HepG2 (cell line): ENCODE results near the gene ATP2C2.

Experiments used
- NFYB ChIP-seq: sonication (generic); formaldehyde crosslinking; IDR thresholded peaks from 2 replicates; pipeline ENCODE4 v1.4.0; 2020; ENCODE audit warnings: missing genetic modification reagents
- RAD21 ChIP-seq: fragments of 450-650 bp; formaldehyde crosslinking; IDR thresholded peaks from 2 replicates; pipeline ENCODE4 v1.5.0; 2020; ENCODE audit warnings: mild to moderate bottlenecking
- ZNF207 ChIP-seq: fragments of 450-650 bp; IDR thresholded peaks from 2 replicates; pipeline ENCODE4 v1.6.1; 2016; ENCODE audit warnings: antibody characterized with exemption, borderline replicate concordance
- ZNF335 ChIP-seq: sonication (generic); formaldehyde crosslinking; IDR thresholded peaks from 2 replicates; pipeline ENCODE4 v1.4.0; 2020; ENCODE audit warnings: missing genetic modification reagents
- ZNF75D ChIP-seq: sonication (generic); formaldehyde crosslinking; IDR thresholded peaks from 2 replicates; pipeline ENCODE4 v1.8.1; 2023; ENCODE audit warnings: missing genetic modification reagents, mild to moderate bottlenecking, borderline replicate concordance
- ZSCAN12 ChIP-seq: sonication (generic); formaldehyde crosslinking; IDR thresholded peaks from 2 replicates; pipeline ENCODE4 v1.9.0; 2021; ENCODE audit warnings: mild to moderate bottlenecking, missing genetic modification reagents
- TF ChIP-seq, protein P1 (sequence below): sonication (generic); formaldehyde crosslinking; IDR thresholded peaks from 2 replicates; pipeline ENCODE4 v1.4.0; 2020; ENCODE audit warnings: missing genetic modification reagents
- TF ChIP-seq, protein P2 (sequence below): sonication (generic); formaldehyde crosslinking; IDR thresholded peaks from 2 replicates; pipeline ENCODE4 v1.5.0; 2020; ENCODE audit warnings: mild to moderate bottlenecking, missing genetic modification reagents, moderate library complexity

DNA sequence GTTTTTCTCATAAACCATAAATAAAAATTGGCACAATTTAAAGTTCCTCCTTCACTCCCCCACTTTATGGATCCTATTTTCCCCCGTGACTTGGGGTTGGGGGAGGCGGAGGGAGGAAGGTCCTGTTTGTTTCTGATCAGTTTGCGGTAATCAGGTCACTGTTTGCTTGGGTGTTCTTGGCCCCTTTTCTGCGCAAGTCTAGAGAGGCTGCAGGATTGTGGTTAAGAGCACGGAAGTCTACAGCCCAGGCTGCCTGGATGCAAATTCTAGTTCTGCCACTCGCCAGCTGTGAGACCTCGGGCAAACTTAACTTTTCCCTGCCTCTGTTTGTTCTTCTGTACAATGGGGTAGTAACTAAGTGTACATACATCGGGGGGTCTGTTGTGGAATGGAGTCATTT lies 12.1 kb downstream of the ATP2C2 start:
- TF ChIP-seq RAD21 (no peak), ZNF207 (no peak), ZNF75D (CRISPR knock-in tag) (no peak), NFYB (CRISPR knock-in tag) (no peak), ZSCAN12 (no peak), ZNF335 (CRISPR knock-in tag) (no peak)
- TF ChIP-seq, protein P1, sequence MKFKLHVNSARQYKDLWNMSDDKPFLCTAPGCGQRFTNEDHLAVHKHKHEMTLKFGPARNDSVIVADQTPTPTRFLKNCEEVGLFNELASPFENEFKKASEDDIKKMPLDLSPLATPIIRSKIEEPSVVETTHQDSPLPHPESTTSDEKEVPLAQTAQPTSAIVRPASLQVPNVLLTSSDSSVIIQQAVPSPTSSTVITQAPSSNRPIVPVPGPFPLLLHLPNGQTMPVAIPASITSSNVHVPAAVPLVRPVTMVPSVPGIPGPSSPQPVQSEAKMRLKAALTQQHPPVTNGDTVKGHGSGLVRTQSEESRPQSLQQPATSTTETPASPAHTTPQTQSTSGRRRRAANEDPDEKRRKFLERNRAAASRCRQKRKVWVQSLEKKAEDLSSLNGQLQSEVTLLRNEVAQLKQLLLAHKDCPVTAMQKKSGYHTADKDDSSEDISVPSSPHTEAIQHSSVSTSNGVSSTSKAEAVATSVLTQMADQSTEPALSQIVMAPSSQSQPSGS, result no peak
- TF ChIP-seq, protein P2, sequence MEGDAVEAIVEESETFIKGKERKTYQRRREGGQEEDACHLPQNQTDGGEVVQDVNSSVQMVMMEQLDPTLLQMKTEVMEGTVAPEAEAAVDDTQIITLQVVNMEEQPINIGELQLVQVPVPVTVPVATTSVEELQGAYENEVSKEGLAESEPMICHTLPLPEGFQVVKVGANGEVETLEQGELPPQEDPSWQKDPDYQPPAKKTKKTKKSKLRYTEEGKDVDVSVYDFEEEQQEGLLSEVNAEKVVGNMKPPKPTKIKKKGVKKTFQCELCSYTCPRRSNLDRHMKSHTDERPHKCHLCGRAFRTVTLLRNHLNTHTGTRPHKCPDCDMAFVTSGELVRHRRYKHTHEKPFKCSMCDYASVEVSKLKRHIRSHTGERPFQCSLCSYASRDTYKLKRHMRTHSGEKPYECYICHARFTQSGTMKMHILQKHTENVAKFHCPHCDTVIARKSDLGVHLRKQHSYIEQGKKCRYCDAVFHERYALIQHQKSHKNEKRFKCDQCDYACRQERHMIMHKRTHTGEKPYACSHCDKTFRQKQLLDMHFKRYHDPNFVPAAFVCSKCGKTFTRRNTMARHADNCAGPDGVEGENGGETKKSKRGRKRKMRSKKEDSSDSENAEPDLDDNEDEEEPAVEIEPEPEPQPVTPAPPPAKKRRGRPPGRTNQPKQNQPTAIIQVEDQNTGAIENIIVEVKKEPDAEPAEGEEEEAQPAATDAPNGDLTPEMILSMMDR (CRISPR knock-in tag), result no peak
